ENCODE results near the gene ZFX. TPM values are rescaled to one million over a fixed set of nuclear protein-coding genes. Genes with fewer than 3 reads are reported as not detected.

Gene ZFX
- total and polyA plus RNA-seq, 10 of the 15 experiments (the other 5 are each of a cell fraction or from before 2014, with no cell fraction given), result 6.8 to 40.9 (median 24.6) TPM

- TF ChIP-seq RBBP5 (conservative IDR thresholded peaks at IDR 0.05) (no peak), ELK1 (IDR thresholded peaks at IDR 0.05; ENCODE audit: low read depth, low read length) (no peak), SMAD1 (IDR thresholded peaks at IDR 0.05; ENCODE audit: low read depth, partially characterized antibody) (no peak), EP300 (IDR thresholded peaks at IDR 0.05; ENCODE audit: borderline replicate concordance in 1 of 2, control insufficient read depth in 1 of 2, low read depth in 2 of 2, low read length in 2 of 2) (no peak), NBN (IDR thresholded peaks at IDR 0.05) (no peak)
Measured at GRCh38 chrX:24235084-24235710, 85.7 kb downstream of the ZFX start (continued).

- H3K79me2 ChIP-seq (ENCODE audit: control insufficient read depth, insufficient read depth, low read length), result no peaks in the 10 kb centered on the region
- RAD21 ChIA-PET (ENCODE audit: unreplicated experiment), result interaction anchor here (0.6 to 2.4 kb wide), 24 partner anchors 8 to 542 kb away, joined by 3 to 38 read pairs (median 4); partner anchors contain the start of genes EIF2S3, SAT1 and ZFX
- no peaks in the 10 kb centered on the region for H3K36me3 ChIP-seq (ENCODE audit: control insufficient read depth in 2 of 2, insufficient read depth in 2 of 2, low read length in 1 of 2)
- DNase-seq (ENCODE audit: low read depth, low spot score) (no peak), FAIRE-seq (no peak), ATAC-seq (peak; percentile 60)
- no peak overlapping the region for H3K4me3 ChIP-seq
- peak overlapping the region; percentile 43 for H3K27ac ChIP-seq (ENCODE audit: control insufficient read depth, insufficient read depth)
- CTCF ChIA-PET, result interaction anchor here (0.6 to 3.1 kb wide), 23 partner anchors 9 to 570 kb away, joined by 3 to 26 read pairs (median 3); partner anchors contain the start of genes EIF2S3, SAT1 and ZFX
- POLR2A ChIA-PET, result interaction anchor here (0.5 to 1.3 kb wide), 8 partner anchors 8 to 677 kb away, joined by 3 to 6 read pairs (median 3); no protein-coding TSS in a partner anchor
- WGBS (ENCODE audit: insufficient coverage, insufficient replicate concordance, low lambda C conversion rate, missing lambda C conversion rate), result 48% methylated on average over 11 of the region's 13 CpGs
- no peaks in the 10 kb centered on the region for H3K27me3 ChIP-seq (replicated peaks in 1 of 2; ENCODE audit: control insufficient read depth in 2 of 2, insufficient read depth in 2 of 2, low read length in 1 of 2)
- H3K4me2 ChIP-seq (ENCODE audit: control insufficient read depth, insufficient read depth), result peak overlapping the region; percentile 49; the same call in 1 of the 2 replicates
- intact Hi-C loops (cut with micrococcal nuclease; ENCODE audit: unreplicated experiment), result loop anchor here (1.0 to 10.0 kb wide), 6 partner anchors 75 to 547 kb away; partner anchors contain the start of genes CXorf58 and EIF2S3
- H3K9ac ChIP-seq (ENCODE audit: control insufficient read depth, insufficient read depth, low read length), result no peak overlapping the region
- in situ Hi-C loops (cut with MboI), result loop anchor here (5.0 kb wide), 1 partner anchor 160 kb away; no protein-coding TSS in a partner anchor
- H3K4me1 ChIP-seq (ENCODE audit: control insufficient read depth, insufficient read depth, low read length), result 0 out of 2 replicates have a peak, but pooled peaks cover 3% of the 10 kb centered on the region
- no peak overlapping the region; the same call in 1 of the 2 replicates for H2AFZ ChIP-seq (ENCODE audit: control insufficient read depth, low read depth, low read length)
- SMC1A ChIA-PET (ENCODE audit: uncharacterized antibody, unreplicated experiment), result interaction anchor here (0.6 to 2.4 kb wide), 20 partner anchors 8 to 510 kb away, joined by 3 to 16 read pairs (median 4); partner anchors contain the start of genes APOO, CXorf58, EIF2S3 and KLHL15
- BruUV-seq (replicated peaks), result no TSS peak
- H3K9me3 ChIP-seq (replicated peaks; ENCODE audit: control insufficient read depth, insufficient read depth, low read length), result no peaks in the 10 kb centered on the region
- no peaks in the 10 kb centered on the region for H4K20me1 ChIP-seq (ENCODE audit: control insufficient read depth, insufficient read depth)
- TF ChIP-seq ZNF384 (IDR thresholded peaks at IDR 0.05; ENCODE audit: borderline replicate concordance, low read depth, low read length) (0 out of 2 replicates have a peak, but pooled peaks have one; percentile 9), MEF2B (IDR thresholded peaks at IDR 0.05; ENCODE audit: partially characterized antibody, poor library complexity, severe bottlenecking) (peak; percentile 87), SUPT20H (IDR thresholded peaks at IDR 0.05; ENCODE audit: borderline replicate concordance, control insufficient read depth, low read depth, low read length) (no peak), ZBTB40 (IDR thresholded peaks at IDR 0.05; ENCODE audit: borderline replicate concordance) (peak; percentile 52; the same call in 1 of the 2 replicates), RAD21 (IDR thresholded peaks at IDR 0.05; ENCODE audit: insufficient read depth, low read depth, low read length) (peak; percentile 67), NFIC (IDR thresholded peaks at IDR 0.05; ENCODE audit: low read depth, low read length) (no peak), FOXM1 (IDR thresholded peaks at IDR 0.05; ENCODE audit: low read depth, low read length) (no peak), NFXL1 (IDR thresholded peaks at IDR 0.05; ENCODE audit: borderline replicate concordance) (no peak), TARDBP (IDR thresholded peaks at IDR 0.05; ENCODE audit: borderline replicate concordance) (no peak)
Measured at GRCh38 chrX:24241822-24242648, 92.5 kb downstream of the ZFX start.
